Body of pancreas (tissue), 4 donors: ENCODE results near the gene TENM4.

Source experiments
- CTCF ChIP-seq, 7 experiments: fragments of 450-650 bp in 4 of 7; fragments of 200-600 bp in 3 of 7; sonication (generic) in 3 of 7; IDR thresholded peaks; one replicate each; pipeline ENCODE4 v1.5.1; 2016 to 2019; ENCODE audit warnings: antibody characterized with exemption in 7 of 7
- POLR2A ChIP-seq, 3 donors: fragments of 450-650 bp; IDR thresholded peaks; one replicate each; pipeline ENCODE4 v1.6.1; 2016; ENCODE audit warnings: antibody characterized with exemption in 3 of 3, mild to moderate bottlenecking in 2 of 3

- TF ChIP-seq CTCF (IDR thresholded peaks at IDR 0.05) = no peak
- TF ChIP-seq POLR2A (IDR thresholded peaks at IDR 0.05) = no peak
Measured at GRCh38 chr11:79253280-79253679, 187.6 kb downstream of the TENM4 start.
